Endothelial cell (in vitro differentiated cells): ENCODE data around the gene EXOSC3. TPM values are rescaled to one million over a fixed set of nuclear protein-coding genes. Genes with fewer than 3 reads are reported as not detected.
A peak's percentile ranks its signal among the peaks of the same experiment; 100 is the strongest.
"Not testable (repeated sequence)": the region's sequence is repeated elsewhere in the genome, so short reads cannot be mapped to it uniquely, and the experiment has no call there.

Experiments used
- DNase-seq: peaks from one replicate; pipeline ENCODE4 v3.0.0; 2021; ENCODE audit warnings: low spot score
- H3K27ac Mint-ChIP-seq: one replicate; pipeline ENCODE4 v1.8.0; 2021; ENCODE audit warnings: mixed read lengths, inconsistent platforms; ENCODE audit not compliant: unreplicated experiment
- H3K27me3 Mint-ChIP-seq: one replicate; pipeline ENCODE4 v1.8.0; 2021; ENCODE audit warnings: mild to moderate bottlenecking, moderate library complexity, mixed read lengths, inconsistent platforms; ENCODE audit not compliant: unreplicated experiment
- H3K36me3 Mint-ChIP-seq: one replicate; pipeline ENCODE4 v1.8.0; 2021; ENCODE audit warnings: mild to moderate bottlenecking, low read depth, mixed read lengths, inconsistent platforms; ENCODE audit not compliant: unreplicated experiment
- H3K4me1 Mint-ChIP-seq: one replicate; pipeline ENCODE4 v1.8.0; 2021; ENCODE audit warnings: mild to moderate bottlenecking, mixed read lengths, inconsistent platforms; ENCODE audit not compliant: unreplicated experiment
- H3K4me3 Mint-ChIP-seq: one replicate; pipeline ENCODE4 v1.8.0; 2021; ENCODE audit warnings: mild to moderate bottlenecking, mixed read lengths, inconsistent platforms; ENCODE audit not compliant: unreplicated experiment
- H3K9me3 Mint-ChIP-seq: one replicate; pipeline ENCODE4 v1.8.0; 2021; ENCODE audit warnings: mixed read lengths, inconsistent platforms; ENCODE audit not compliant: unreplicated experiment
- total RNA-seq: library from RNA; stranded (reverse); fragmentation: NEBNext Ultra II Directional; extraction: Animal tissue kit (Norgen Biotek cat#: 25700); gene quantifications from one replicate; pipeline ENCODE4 v1.2.1, GENCODE V29; 2021; ENCODE audit not compliant: unreplicated experiment
- TF ChIP-seq, protein P1 (sequence below): fragments of 200-600 bp; sonication (generic); IDR thresholded peaks from one replicate; pipeline ENCODE4 v1.5.0; 2021; ENCODE audit warnings: antibody characterized with exemption; ENCODE audit not compliant: unreplicated experiment

EXOSC3 gene
- total RNA-seq, 1 donor from 2014 or later: 30.8 TPM

DNA sequence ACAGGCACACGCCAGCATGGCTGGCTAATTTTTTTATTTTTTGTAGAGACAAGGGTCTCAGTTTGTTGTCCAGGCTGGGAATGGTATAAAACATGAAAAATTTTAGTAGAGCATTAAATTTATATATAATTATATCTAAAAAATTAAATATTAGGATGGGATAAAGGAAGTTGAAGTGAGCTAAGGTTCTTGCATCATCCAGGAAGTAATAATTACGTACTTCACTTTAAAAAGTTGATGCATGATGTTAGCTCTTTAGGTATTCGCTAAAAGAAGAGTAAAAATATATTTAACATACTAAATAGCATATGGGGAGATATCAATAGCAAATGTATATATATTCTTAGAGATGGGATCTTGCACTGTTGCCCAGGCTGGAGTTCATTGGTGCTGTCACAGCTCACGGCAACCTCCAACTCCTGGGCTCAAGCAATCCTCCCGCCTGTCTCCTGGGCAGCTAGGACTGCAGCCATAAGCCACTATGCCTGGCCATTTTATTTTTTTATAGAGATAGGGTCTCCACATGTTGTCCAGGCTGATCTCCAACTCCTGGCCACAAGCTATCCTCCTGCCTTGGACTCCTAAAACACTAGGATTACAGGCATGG, 28.0 kb upstream of the EXOSC3 start:
- H3K4me3 Mint-ChIP-seq: no peak overlapping the region
- TF ChIP-seq, protein P1, sequence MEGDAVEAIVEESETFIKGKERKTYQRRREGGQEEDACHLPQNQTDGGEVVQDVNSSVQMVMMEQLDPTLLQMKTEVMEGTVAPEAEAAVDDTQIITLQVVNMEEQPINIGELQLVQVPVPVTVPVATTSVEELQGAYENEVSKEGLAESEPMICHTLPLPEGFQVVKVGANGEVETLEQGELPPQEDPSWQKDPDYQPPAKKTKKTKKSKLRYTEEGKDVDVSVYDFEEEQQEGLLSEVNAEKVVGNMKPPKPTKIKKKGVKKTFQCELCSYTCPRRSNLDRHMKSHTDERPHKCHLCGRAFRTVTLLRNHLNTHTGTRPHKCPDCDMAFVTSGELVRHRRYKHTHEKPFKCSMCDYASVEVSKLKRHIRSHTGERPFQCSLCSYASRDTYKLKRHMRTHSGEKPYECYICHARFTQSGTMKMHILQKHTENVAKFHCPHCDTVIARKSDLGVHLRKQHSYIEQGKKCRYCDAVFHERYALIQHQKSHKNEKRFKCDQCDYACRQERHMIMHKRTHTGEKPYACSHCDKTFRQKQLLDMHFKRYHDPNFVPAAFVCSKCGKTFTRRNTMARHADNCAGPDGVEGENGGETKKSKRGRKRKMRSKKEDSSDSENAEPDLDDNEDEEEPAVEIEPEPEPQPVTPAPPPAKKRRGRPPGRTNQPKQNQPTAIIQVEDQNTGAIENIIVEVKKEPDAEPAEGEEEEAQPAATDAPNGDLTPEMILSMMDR: no peak
- no peaks in the 10 kb centered on the region for H3K27me3 Mint-ChIP-seq
- H3K27ac Mint-ChIP-seq: no peak overlapping the region
- DNase-seq: no peak
- H3K9me3 Mint-ChIP-seq: no peaks in the 10 kb centered on the region
- no peaks in the 10 kb centered on the region for H3K4me1 Mint-ChIP-seq
- H3K36me3 Mint-ChIP-seq: no peaks in the 10 kb centered on the region

DNA sequence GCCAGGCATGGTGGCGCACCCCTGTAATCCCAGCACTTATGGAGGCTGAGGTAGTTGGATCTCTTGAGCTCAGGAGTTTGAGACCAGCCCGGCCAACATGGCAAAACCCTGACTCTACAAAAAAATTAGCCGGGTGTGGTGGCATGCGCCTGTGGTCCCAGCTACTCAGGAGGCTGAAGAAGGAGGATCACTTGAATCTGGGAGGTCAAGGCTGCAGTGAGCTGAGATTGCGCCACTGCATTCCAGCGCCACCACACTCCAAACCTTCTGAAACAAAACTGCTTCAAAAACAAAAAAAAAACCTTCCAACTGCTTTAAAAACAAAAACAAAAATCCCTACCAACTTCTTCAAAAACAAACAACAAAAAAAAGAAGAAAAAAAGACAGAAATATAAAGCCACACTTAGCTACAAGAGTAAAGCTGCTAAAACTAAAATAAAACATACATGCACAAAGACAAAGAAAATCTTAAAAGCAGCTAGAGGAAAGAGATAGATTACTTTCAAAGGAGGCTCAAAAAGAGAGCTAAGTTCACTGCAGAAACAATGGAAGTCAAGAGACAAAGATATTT, 27.1 kb upstream of the EXOSC3 start:
- Mint-ChIP-seq H3K4me3 (no peak overlapping the region), H3K36me3 (no peaks in the 10 kb centered on the region), H3K4me1 (no peaks in the 10 kb centered on the region), H3K9me3 (no peaks in the 10 kb centered on the region), H3K27ac (no peak overlapping the region), H3K27me3 (no peaks in the 10 kb centered on the region)
- DNase-seq: no peak
- TF ChIP-seq, protein P1: no peak

DNA sequence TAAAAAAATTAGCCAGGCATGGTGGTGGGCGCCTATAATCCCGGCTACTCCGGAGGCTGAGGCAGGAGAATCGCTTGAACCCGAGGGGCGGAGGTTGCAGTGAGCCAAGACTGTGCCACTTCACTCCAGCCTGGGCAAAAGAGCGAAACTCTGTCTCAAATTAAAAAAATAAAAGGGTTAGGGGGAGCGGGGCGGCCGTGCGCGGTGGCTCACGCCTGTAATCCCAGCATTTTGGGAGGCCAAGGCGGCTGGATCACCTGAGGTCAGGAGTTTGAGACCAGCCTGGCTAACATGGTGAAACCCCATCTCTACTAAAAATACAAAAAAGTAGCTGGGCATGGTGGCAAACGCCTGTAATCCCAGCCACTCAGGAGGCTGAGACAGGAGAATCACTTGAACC, 24.8 kb upstream of the EXOSC3 start:
- not testable (repeated sequence) for H3K36me3 Mint-ChIP-seq, H3K4me1 Mint-ChIP-seq, H3K9me3 Mint-ChIP-seq

DNA sequence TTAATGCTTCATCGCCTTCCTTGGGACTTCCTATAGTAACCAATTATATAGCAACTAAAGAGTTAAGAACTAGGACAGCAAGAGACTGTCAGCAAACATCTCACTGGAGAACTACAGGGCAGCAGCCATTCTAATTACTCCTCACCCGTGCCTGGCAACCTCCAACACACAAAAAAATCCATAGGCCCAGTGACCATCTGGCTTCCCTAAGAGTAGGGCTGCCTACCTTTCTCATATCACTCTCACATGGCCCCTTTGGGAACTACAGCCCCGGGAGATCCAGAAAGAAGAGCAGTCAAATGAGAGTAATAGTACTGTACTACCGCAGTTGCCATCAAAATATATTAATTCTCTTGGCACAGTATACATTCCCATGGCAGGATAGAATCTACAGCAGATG, 21.4 kb upstream of the EXOSC3 start:
- H3K9me3 Mint-ChIP-seq: no peaks in the 10 kb centered on the region
- TF ChIP-seq, protein P1: no peak
- H3K4me1 Mint-ChIP-seq: peaks cover 15% of the 10 kb centered on the region
- no peak overlapping the region for H3K27ac Mint-ChIP-seq
- no peaks in the 10 kb centered on the region for H3K27me3 Mint-ChIP-seq
- no peaks in the 10 kb centered on the region for H3K36me3 Mint-ChIP-seq
- H3K4me3 Mint-ChIP-seq: no peak overlapping the region
- DNase-seq: no peak

More for the DNA sequence above, 24.8 kb upstream of the EXOSC3 start:
- H3K4me3 Mint-ChIP-seq, H3K27me3 Mint-ChIP-seq, DNase-seq, H3K27ac Mint-ChIP-seq: not testable (repeated sequence)

DNA sequence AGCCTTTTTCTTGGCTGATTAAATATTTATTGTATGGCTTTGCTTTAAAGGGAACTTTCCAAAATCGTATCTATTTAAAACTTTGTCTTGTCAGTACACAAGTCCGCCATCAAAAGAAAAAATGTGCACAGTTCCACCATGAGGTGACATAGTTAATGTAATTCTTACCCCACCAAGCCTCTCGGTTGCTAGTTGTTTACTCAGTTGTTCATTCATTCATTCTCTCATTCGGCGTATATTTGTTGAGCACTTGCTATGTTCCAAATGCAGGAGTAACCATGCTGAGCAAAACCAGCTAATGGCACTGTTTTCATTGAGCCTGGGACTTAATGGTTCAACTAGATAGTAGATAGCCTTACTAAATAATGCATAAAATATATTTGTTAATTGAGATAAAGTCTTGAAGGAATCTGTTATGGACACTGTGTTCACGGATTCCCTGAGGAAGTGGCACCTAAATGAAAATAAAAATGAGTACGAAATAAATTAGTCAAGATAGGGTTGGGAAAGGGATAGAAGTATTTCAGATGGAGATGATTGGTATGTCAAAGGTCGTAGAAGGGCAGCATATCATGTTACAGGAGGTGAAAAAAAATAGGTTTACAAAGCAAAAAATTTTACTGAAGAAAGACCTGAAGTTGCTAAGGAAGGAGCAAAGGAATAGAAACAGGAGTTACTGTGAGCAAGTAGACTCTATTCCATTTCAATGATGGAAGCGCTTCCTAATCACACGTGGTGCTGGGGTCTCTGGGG, 17.3 kb upstream of the EXOSC3 start:
- no peak for DNase-seq
- peaks cover 17% of the 10 kb centered on the region for H3K4me1 Mint-ChIP-seq
- TF ChIP-seq, protein P1: no peak
- H3K27ac Mint-ChIP-seq: no peak overlapping the region
- peaks cover 1% of the 10 kb centered on the region for H3K27me3 Mint-ChIP-seq
- peak overlapping the region; percentile 95 for H3K4me3 Mint-ChIP-seq
- H3K36me3 Mint-ChIP-seq: no peaks in the 10 kb centered on the region
- no peaks in the 10 kb centered on the region for H3K9me3 Mint-ChIP-seq
